Stimulated activated naive CD8-positive, alpha-beta T cell treated with anti-CD3 and anti-CD28 coated beads, Interleukin-15, Interleukin-2, amounts not matched to agents 100 U/mL and 50 U/mL, for 24 hours (primary cell): ENCODE results near the gene CCDC184.
A peak's percentile ranks its signal among the peaks of the same experiment; 100 is the strongest.

Experiments used
- ATAC-seq: fragments of 150-1000 bp; cut with Tn5 transposase; one replicate; pipeline ENCODE4 v1.10.0; 2021
- DNase-seq: peaks from one replicate; pipeline ENCODE4 v3.0.0; 2021

CCDC184 gene

GRCh38 chr12:48179466-48179865 is 4.0 kb upstream of the CCDC184 start:
- ATAC-seq = no peak

DNA sequence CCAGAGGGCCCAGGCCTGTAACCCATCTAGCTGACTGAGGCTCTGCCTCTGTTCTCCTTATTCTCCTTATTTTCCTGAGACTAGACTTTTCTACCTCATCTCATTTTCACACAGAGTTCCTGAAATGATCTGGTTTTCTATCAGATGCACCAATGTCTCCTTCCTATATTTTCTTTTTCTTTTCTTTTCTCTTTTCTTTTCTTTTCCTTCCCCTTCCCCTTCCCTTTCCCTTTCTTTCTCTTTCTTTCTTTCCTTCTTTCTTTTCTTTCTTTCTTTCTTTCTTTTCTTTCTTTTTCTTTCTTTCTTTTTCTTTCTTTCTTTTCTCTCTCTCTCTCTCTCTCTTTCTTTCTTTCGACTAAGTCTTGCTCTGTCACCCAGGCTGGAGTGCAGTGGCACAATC is 3.0 kb upstream of the CCDC184 start:
- no peak for ATAC-seq
- no peak for DNase-seq

More at GRCh38 chr12:48179466-48179865, 4.0 kb upstream of the CCDC184 start:
- no peak for DNase-seq

DNA sequence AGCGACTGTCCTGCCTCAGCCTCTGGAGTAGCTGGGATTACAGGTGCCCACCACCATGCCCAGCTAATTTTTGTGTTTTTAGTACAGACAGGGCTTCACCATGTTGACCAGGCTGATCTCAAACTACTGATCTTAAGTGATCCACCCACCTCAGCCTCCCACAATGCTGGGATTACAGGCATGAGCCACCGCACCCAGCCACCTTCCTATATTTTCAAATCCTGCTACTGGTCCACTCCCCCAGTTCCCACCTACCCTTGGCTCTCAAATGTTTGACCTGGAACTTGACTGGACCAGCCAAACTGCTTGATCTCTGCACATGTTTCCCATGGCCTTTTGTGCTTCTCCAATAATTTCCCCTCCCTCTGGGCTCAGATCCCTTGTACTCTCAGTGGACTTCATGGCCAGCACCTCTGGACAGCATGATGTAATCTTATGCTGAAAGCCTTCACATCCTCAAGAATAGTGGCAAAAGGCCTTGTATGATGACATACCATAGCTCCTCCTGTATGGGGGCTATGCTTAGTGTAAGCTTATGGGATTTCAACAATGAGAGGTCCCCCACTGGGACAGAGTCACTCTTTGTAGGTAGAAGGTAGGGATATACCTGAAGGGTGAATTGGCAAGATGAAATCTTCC is 2.5 kb upstream of the CCDC184 start:
- DNase-seq (no peak), ATAC-seq (no peak)

DNA sequence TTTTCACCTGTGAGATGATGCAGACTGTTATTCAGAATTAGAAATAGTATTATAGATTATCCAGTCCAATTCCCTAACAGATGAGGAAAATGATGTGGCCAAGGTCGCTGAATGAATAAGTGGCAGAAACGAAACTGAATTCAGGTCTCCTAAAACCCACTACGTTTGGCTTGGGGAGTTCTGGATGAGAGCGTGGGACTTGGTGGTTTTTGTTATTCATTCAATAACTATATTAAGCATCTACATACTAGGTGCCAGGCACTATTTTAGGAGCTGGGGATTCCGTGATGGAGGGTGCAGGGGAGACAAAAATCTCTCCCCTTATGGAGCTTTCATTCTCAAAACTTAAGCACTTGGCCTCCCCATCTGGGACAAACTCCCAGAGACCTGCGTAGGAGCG is 813 bp upstream of the CCDC184 start:
- peak; percentile 10 for ATAC-seq
- no peak for DNase-seq

GRCh38 chr12:48183876-48184548 is 568 bp downstream of the CCDC184 start:
- DNase-seq (peak; percentile 26), ATAC-seq (peak; percentile 7)

DNA sequence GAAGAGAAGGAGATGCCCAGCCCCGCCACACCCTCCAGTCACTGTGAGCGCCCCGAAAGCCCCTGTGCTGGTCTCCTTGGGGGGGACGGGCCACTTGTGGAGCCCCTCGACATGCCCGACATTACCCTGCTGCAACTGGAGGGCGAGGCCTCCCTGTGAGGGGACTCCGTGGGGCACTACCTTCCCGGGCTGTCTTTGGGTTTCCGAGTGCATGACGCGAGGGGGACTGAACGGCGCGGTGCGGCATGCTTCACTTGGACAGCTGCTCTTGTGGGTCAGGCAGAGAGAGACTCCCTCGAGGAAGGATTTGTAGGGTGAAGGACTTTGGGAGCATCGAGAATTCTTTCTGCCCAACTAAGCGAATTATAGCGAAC is 1.1 kb downstream of the CCDC184 start:
- ATAC-seq = no peak
- DNase-seq = no peak

DNA sequence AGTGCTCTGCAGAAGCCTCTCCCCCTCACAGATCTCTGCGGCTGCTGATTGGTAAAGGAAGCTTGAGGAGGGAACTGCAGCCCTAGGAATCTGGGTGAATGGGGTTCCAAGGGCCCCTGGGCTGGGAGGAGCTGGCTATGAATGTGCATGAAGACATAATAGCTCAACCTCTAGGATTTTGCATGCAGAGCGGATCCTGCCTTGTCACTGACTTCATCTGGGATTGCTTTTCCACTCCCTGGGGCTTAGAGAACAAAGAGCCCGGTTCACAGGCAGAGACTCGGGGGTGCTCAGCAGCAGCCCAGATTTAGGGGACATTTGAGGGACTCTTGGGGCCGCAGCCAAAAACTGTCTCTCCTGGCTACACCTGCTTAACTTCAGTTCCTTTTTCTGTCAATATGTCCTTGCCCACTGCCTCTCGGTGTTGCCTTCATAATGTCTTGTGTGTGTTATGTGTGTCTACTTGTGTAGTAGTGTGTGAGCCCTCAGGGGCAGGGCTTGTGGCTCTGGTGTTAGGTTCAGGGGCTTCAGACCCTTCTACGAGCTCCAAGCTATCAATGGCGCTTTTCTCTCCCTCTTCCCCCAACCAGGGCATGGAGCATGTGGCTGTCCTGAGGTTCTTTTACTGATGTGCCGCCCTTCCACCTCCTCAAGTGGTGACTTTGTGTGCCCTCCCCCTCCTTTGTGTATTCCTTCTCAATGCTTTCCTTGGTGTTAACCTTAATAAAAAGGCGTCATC is 1.9 kb downstream of the CCDC184 start:
- no peak for DNase-seq

DNA sequence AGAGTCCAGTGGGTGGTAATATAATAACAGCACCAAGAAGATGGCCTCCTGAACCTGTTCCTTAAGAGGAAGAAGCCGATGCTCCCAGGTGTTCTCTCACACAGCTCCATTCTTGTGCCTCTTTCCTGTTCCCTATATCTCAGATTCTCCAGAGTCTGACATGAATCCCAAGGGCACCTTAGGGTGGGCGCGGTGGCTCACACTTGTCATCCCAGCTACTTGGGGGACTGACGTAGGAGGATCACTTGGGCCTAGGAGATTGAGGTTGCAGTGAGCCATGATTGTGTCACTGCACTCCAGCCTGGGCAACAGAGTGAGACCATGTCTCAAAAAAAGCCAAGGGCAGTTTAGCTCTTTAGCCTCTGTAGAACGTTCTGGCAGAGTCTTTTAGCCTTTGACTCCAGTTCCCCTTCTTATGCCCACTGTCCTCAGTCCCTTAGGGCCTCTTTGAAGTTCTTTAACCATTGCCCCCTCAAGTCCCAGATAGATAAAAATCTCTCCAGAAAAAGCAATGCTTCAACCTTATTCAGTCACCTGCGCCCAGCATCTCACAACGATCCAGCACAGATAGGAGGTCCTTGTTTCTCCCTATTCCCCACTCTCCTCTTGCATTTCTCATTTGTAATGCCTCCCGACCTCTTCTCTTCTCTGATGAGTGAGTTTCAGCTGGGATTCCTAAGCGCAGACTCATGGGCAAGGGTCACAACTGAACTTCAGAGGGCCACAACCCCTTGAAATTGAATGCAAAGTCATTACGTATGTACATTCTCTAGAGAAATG is 4.7 kb downstream of the CCDC184 start:
- DNase-seq (no peak), ATAC-seq (no peak)

More for the DNA sequence above, 1.9 kb downstream of the CCDC184 start:
- no peak for ATAC-seq

GRCh38 chr12:48189331-48190125 is 6.1 kb downstream of the CCDC184 start:
- DNase-seq (peak; percentile 72), ATAC-seq (peak; percentile 73)

DNA sequence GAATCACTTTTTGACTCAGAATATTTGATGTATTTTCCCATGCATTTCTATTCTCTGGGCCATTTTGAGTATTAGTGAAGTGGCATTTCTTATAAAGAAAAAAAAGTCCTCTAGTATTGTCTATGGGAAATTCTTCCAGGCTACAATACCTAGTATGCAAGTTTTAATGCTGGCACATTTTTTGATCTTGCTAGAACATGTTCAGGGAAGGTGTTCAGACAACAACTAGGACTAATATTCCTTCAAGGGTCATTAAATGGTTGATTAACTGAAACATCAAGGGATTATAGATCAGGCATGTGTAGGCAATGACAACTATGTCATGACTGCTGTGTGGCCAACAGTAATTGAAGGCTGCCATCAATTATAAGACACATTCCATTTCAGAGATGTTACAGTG is 7.7 kb downstream of the CCDC184 start:
- no peak for DNase-seq
- ATAC-seq = no peak

DNA sequence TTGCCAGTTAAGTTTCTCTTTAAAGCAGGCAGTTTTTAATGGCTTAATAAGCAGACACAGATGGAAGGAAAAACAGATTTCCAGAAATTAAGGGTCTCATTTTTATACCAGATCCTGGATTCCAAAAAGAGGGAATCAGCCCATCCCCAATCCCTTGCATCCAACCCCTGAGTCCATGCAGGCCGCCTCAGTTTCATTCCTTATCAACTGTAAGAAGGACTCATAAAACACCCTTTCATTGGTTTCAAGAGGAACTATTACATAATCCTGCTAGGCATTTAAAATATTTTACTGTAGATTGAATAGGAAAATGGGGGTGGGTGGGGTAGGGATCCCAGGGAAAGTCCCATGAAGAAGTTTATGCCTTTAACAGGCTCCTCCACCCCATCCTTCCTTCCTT is 9.4 kb downstream of the CCDC184 start:
- no peak for DNase-seq
- ATAC-seq = no peak

- ATAC-seq = no peak
- DNase-seq = no peak
Measured at GRCh38 chr12:48193623-48194022, 10.2 kb downstream of the CCDC184 start.

GRCh38 chr12:48194799-48195201 is 11.4 kb downstream of the CCDC184 start:
- ATAC-seq (no peak), DNase-seq (no peak)

DNA sequence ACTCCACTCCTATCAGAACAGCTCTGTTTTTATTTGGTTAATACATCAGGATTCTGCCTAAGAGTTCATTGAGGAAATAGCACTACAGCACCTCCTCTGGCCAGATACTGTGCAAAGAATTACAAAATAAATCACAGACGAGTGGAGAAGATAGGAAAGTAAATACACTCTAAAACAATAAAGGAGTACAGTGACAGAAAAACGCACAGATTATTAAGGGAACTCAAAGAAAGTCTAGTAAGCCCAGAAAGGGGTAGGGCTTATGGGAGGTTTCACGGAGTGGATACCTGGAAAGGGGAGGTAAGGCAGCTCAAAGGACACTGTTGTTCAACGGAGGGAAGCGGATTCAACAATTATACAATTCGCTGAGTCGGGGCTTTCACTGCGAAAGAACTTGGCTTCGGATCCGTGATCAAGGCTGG is 14.1 kb downstream of the CCDC184 start:
- no peak for DNase-seq
- ATAC-seq = no peak

- DNase-seq (peak; percentile 92), ATAC-seq (peak; percentile 100)
Measured at GRCh38 chr12:48197971-48198671, 14.7 kb downstream of the CCDC184 start.

GRCh38 chr12:48198672-48198971 is 15.2 kb downstream of the CCDC184 start:
- DNase-seq (peak; percentile 47), ATAC-seq (peak; percentile 15)

DNA sequence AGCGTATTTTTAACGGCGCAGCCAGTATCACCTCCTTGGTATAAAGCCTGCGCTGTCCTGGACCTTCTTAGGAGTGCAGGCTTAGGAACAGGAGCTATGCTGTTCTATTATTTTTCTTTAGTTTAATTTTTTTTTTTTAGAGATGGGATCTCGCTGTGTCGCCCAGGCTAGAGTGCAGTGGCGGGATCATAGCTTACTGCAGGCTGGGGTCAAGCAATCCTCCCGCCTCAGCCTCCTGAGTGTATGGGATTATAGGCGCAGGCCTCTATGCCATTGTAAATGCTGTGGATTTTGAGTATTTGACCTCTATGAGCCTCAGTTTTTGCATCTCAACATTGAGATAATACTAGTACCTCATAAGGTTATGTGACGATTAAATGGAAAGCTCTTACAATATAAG is 15.5 kb downstream of the CCDC184 start:
- no peak for DNase-seq
- no peak for ATAC-seq

DNA sequence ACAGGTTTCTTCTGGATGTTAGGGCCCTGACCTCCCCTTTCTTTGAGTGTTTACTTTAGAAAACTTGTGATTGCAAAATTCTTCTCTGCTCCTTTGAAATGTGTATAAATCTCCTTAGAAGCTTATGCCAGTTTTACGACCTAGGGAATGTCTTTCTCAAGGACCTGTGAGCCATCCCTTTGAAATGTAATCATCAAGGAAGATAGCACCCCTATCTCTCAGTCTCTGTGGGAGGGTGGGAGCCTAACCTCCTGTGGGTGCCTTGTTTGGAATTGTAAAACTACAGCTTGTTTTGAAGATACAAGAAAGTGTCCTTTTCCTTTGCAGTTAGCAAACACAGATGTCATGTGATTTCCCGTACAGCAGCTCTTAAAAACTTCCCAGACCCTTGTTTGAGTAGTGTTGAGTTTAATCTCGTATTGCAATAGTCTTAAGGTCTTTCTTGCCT is 16.4 kb downstream of the CCDC184 start:
- ATAC-seq (no peak), DNase-seq (no peak)

GRCh38 chr12:48201091-48201490 is 17.6 kb downstream of the CCDC184 start:
- no peak for ATAC-seq

DNA sequence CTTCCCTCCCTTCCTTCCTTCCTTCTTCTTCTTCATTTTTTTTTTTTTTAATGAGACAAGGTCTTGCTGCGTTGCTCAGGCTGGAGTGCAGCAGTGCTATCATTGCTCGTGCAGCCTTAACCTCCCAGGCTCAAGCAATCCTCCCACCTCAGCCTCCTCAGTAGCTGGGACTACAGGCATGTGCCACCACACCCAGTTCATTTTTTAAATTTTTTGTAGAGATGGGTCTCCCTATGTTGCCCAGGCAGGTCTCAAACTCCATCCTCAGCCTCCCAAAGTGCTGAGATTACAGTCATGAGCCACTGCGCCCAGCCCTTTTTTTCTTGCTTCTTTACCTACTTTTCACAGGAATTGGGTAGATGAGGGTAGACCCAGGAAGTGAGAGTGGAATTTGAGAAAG is 18.1 kb downstream of the CCDC184 start:
- DNase-seq = no peak
- no peak for ATAC-seq

More at GRCh38 chr12:48201091-48201490, 17.6 kb downstream of the CCDC184 start:
- no peak for DNase-seq

DNA sequence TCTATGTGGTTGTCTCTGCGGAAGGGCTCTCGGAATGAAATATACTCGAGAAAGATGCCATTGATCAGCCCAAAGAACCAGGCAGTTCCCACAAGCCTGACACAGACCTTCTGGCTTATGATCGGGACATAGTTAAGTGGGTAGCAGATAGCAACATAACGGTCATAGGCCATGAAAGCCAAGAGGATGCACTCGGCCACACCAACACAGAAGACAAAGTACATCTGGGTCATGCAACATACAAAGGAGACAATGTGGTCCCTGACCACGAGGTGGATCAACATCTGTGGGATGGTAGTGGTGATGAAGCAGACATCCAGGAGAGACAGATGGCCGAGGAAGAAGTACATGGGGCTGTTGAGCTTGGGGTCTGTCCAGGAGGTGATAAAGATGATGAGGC is 19.3 kb downstream of the CCDC184 start:
- no peak for ATAC-seq
- DNase-seq = no peak
